K562 (cell line): ENCODE data around the gene TMA7B. TPM values are rescaled to one million over a fixed set of nuclear protein-coding genes. Genes with fewer than 3 reads are reported as not detected.
A peak's percentile ranks its signal among the peaks of the same experiment; 100 is the strongest.

Experiments
- ATAC-seq: fragments of 200-7000 bp; cut with Tn5 transposase; 3 replicates; pipeline ENCODE4 v1.9.1; 2020; ENCODE audit warnings: moderate library complexity
- BruUV-seq: library from RNA; stranded (reverse); fragments of 400-500 nt; replicated peaks from 2 replicates; lab custom pipeline; 2021; lab: Mats Ljungman, UMichigan
- CTCF ChIA-PET: fragments of 300-600 bp; formaldehyde crosslinking; extraction: SDS; loops from one replicate; lab custom pipeline; 2021; ENCODE audit warnings: low intra/inter-chr PET ratio; lab: Yijun Ruan, JAX
- POLR2A ChIA-PET: fragments of 300-600, 350-650 bp; sonication (Branson Sonifier 250); formaldehyde crosslinking; extraction: SDS; loops from one replicate; lab custom pipeline; 2021; ENCODE audit warnings: antibody characterized with exemption, inconsistent platforms; lab: Yijun Ruan, JAX
- DNase-seq, 4 experiments: peaks; one replicate each; pipeline versions ENCODE4 v3.0.0 to v3.0.0-alpha.2; 2011 to 2018; ENCODE audit warnings: low spot score in 3 of 4, mixed read lengths in 3 of 4; ENCODE audit errors: extremely low read depth in 1 of 4
- FAIRE-seq: peaks from 2 replicates; lab custom pipeline; 2011; peaks lifted over from hg19 to GRCh38; lab: Jason Lieb, UNC
- H2AFZ ChIP-seq: 2 replicates; pipeline ENCODE4 v1.6.0; 2011; ENCODE audit warnings: low read depth, low read length, control low read depth, inconsistent platforms
- H3K27ac ChIP-seq: fragments of 200-600 bp; 3 replicates; pipeline ENCODE4 v1.8.0; 2011; ENCODE audit warnings: low read depth, mild to moderate bottlenecking, control low read depth, inconsistent platforms, low read length, moderate library complexity, mixed read lengths; ENCODE audit errors: extremely low read depth
- H3K27me3 ChIP-seq, 2 experiments: fragments of 300-600 bp in 1 of 2; 2 replicates in 1 of 2; 3 replicates in 1 of 2; pipeline versions ENCODE4 v1.6.0 to v1.8.0; 2011; ENCODE audit warnings: inconsistent platforms in 2 of 2, low read length in 2 of 2, mild to moderate bottlenecking in 1 of 2, mixed read lengths in 1 of 2, moderate library complexity in 1 of 2; ENCODE audit not compliant: control insufficient read depth in 2 of 2, insufficient read depth in 2 of 2
- H3K36me3 ChIP-seq: fragments of 300-600 bp; 3 replicates; pipeline ENCODE4 v1.8.0; 2011; ENCODE audit warnings: mild to moderate bottlenecking, low read length, inconsistent platforms; ENCODE audit not compliant: control insufficient read depth, insufficient read depth
- H3K4me1 ChIP-seq, 2 experiments: fragments of 200-600 bp in 1 of 2; replicated peaks in 1 of 2; 2 replicates in 1 of 2; 3 replicates in 1 of 2; pipeline versions ENCODE4 v1.5.1 to v1.8.0; 2011; ENCODE audit warnings: inconsistent platforms in 2 of 2, low read length in 2 of 2, mild to moderate bottlenecking in 1 of 2, mixed read lengths in 1 of 2, moderate library complexity in 1 of 2; ENCODE audit not compliant: control insufficient read depth in 2 of 2, insufficient read depth in 2 of 2
- H3K4me2 ChIP-seq: 2 replicates; pipeline ENCODE4 v1.6.1; 2011; ENCODE audit warnings: low read length, control low read depth, inconsistent platforms, mixed read lengths; ENCODE audit not compliant: insufficient read depth
- H3K4me3 ChIP-seq: fragments of 200-600 bp; sonication (generic), shearing (Covaris generic); 2 replicates; pipeline ENCODE4 v1.5.1; 2016; ENCODE audit warnings: control low read depth, inconsistent platforms
- H3K79me2 ChIP-seq: fragments of 200-600 bp; 3 replicates; pipeline ENCODE4 v1.8.0; 2011; ENCODE audit warnings: low read length, inconsistent platforms; ENCODE audit not compliant: control insufficient read depth, insufficient read depth
- H3K9ac ChIP-seq, 2 experiments: 2 replicates each; pipeline versions ENCODE4 v1.6.0 to v1.6.1; 2011; ENCODE audit warnings: low read depth in 2 of 2, low read length in 2 of 2, control low read depth in 1 of 2, inconsistent platforms in 1 of 2, mild to moderate bottlenecking in 1 of 2, mixed read lengths in 1 of 2; ENCODE audit not compliant: insufficient read depth in 1 of 2
- H3K9me1 ChIP-seq: one replicate; pipeline ENCODE4 v1.6.0; 2011; ENCODE audit warnings: inconsistent platforms, mild to moderate bottlenecking, low read length, moderate library complexity; ENCODE audit not compliant: control insufficient read depth, insufficient read depth
- H3K9me3 ChIP-seq: replicated peaks from 2 replicates; pipeline ENCODE4 v1.5.1; 2011; ENCODE audit warnings: low read depth, low read length, inconsistent platforms; ENCODE audit not compliant: control insufficient read depth, insufficient read depth
- H4K20me1 ChIP-seq: replicated peaks from 2 replicates; pipeline ENCODE4 v1.6.1; 2011; ENCODE audit warnings: low read length, inconsistent platforms, mixed read lengths; ENCODE audit not compliant: control insufficient read depth, insufficient read depth
- HDAC3 ChIP-seq: fragments of 450-650 bp; IDR thresholded peaks from 2 replicates; pipeline ENCODE4 v1.6.1; 2018; ENCODE audit warnings: borderline replicate concordance, mild to moderate bottlenecking, moderate library complexity; ENCODE audit not compliant: partially characterized antibody
- RBM25 ChIP-seq: fragments of 200-400 bp; formaldehyde crosslinking; IDR thresholded peaks from 2 replicates; pipeline ENCODE4 v1.6.1; 2018; ENCODE audit warnings: low read length, low read depth, moderate library complexity; ENCODE audit not compliant: severe bottlenecking
- ZFP36 ChIP-seq: fragments of 150-350 bp; IDR thresholded peaks from 2 replicates; pipeline ENCODE4 v1.6.1; 2018; ENCODE audit warnings: low read length, low read depth; ENCODE audit not compliant: partially characterized antibody
- WGBS: fragments of 100-300 bp; shearing (Covaris generic); methylation state at CpG from one replicate; pipeline ENCODE4 v1.1.6; 2016; ENCODE audit warnings: low coverage, mixed read lengths; ENCODE audit not compliant: insufficient coverage; ENCODE audit errors: missing lambda C conversion rate; 5-methylcytosine and 5-hydroxymethylcytosine counted together
- in situ Hi-C: fragments of 300-500 bp; cut with MboI; formaldehyde crosslinking; loops from 4 replicates; pipeline ENCODE4 v1.15.0; 2018; ENCODE audit warnings: inconsistent platforms, mixed read lengths
- intact Hi-C: fragments of 100-400 bp; cut with micrococcal nuclease; formaldehyde crosslinking; loops from 2 replicates; pipeline ENCODE4 v1.14.2; 2022
- polyA plus RNA-seq, 8 experiments: library from polyadenylated mRNA; depleted of rRNA in 4 of 8; stranded (reverse) in 5 of 8; unstranded in 3 of 8; fragments of >200 nt; fragmentation: Nextera tagmentation in 2 of 8; fragmentation: Illumina TruSeq in 1 of 8; extraction: Ambion mirVana in 2 of 8; extraction: Trizol in 1 of 8; gene quantifications; 2 replicates each; pipeline versions ENCODE4 v1.2.1 to v1.2.3, GENCODE V29; 2011 to 2014; ENCODE audit warnings: inconsistent platforms in 1 of 8, missing spikeins in 1 of 8
- total RNA-seq, 7 experiments: library from RNA; depleted of rRNA in 6 of 7; stranded (reverse); fragments of >200 nt in 6 of 7; fragmentation: Illumina TruSeq in 2 of 7; extraction: Trizol in 2 of 7; gene quantifications; 2 replicates each; pipeline versions ENCODE4 v1.2.1 to v1.2.3, GENCODE V29; 2011 to 2021; ENCODE audit warnings: low replicate concordance in 1 of 7

The TMA7B gene
- total and polyA plus RNA-seq, 9 of the 15 experiments (the other 6 are each of a cell fraction or from before 2014, with no cell fraction given): 5.6 to 14.2 (median 11.8) TPM

DNA sequence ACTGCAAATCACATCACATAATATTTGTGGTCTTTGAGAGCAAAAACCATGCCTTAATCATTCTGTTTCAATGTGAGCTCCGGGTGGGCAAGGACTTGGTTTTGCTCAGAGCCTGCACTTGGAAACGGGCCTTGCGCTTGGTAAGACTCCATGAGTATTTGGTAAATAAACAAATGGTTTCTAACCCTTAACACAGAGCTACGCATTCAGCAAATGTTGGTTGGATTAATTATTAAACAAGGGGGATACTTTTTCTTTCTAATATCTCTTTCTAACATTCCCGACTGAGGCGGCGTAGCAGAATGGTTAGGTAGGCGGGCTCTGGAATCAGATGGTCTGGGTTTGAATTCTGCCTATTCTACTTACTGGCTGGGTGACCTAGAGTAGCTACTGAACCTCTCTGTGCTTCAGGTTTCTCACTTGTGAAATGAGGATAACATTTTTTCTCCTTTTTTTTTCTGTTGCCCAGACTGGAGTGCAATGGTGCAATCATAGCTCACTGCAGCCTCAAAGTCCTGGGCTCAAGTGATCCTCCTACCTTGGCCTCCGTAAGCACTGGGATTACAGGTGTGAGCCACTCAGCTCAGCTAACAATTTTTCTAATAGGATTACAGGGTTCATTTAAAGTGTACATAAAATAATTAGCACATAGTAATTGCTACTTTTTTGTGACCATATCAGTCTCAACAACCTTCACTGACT is 31.1 kb downstream of the TMA7B start:
- ATAC-seq (no peak), DNase-seq (no peak), FAIRE-seq (no peak)
- no peak overlapping the region for H3K4me3 ChIP-seq
- in situ Hi-C loops: no loop called here
- H3K36me3 ChIP-seq: no peaks in the 10 kb centered on the region
- CTCF ChIA-PET: no interaction called here
- no peaks in the 10 kb centered on the region for H3K9me3 ChIP-seq
- WGBS: 78% methylated on average over 9 of the region's 9 CpGs
- no peak overlapping the region for H2AFZ ChIP-seq
- H4K20me1 ChIP-seq: no peaks in the 10 kb centered on the region
- BruUV-seq: no TSS peak
- peaks cover 22 to 34% of the 10 kb centered on the region in 2 experiments; a peak in 4 of 5 replicates for H3K4me1 ChIP-seq
- H3K79me2 ChIP-seq: no peaks in the 10 kb centered on the region
- peak; percentile 69 for TF ChIP-seq RBM25
- TF ChIP-seq ZFP36: peak; percentile 51
- TF ChIP-seq HDAC3: no peak
- POLR2A ChIA-PET: interaction anchor here (0.8 to 1.4 kb wide), 4 partner anchors 10 to 53 kb away, joined by 3 to 8 read pairs (median 3); no protein-coding TSS in a partner anchor
- intact Hi-C loops: no loop called here
- H3K27me3 ChIP-seq: no peaks in the 10 kb centered on the region
- no peak overlapping the region for H3K9ac ChIP-seq
- no peak overlapping the region for H3K4me2 ChIP-seq
- no peak overlapping the region for H3K27ac ChIP-seq
- no peaks in the 10 kb centered on the region for H3K9me1 ChIP-seq
